Tibial artery (tissue), 4 donors: ENCODE data around the gene THTPA.
"Not testable (repeated sequence)": the region's sequence is repeated elsewhere in the genome, so short reads cannot be mapped to it uniquely, and the experiment has no call there.

Source experiments
- DNase-seq, 2 donors: peaks; one replicate each; pipeline ENCODE4 v3.0.0-alpha.2; 2019
- H3K27ac ChIP-seq, 2 donors: fragments of 200-600 bp; sonication (generic) in 1 of 2; 1 replicate in 1 of 2; 2 replicates in 1 of 2; pipeline ENCODE4 v1.5.1; 2018 to 2019; ENCODE audit warnings: mild to moderate bottlenecking in 1 of 2
- H3K27me3 ChIP-seq, 2 donors: fragments of 200-600 bp; sonication (generic) in 1 of 2; one replicate each; pipeline versions ENCODE4 v1.5.1 to v1.6.0; 2016 to 2019
- H3K36me3 ChIP-seq, 3 donors: fragments of 200-600 bp; sonication (generic) in 2 of 3; one replicate each; pipeline ENCODE4 v1.5.1; 2016 to 2019; ENCODE audit warnings: mild to moderate bottlenecking in 2 of 3
- H3K4me1 ChIP-seq, 4 donors: fragments of 200-600 bp; sonication (generic) in 2 of 4; 1 replicate in 3 of 4; 2 replicates in 1 of 4; pipeline ENCODE4 v1.5.1; 2016 to 2019
- H3K4me3 ChIP-seq, 2 donors: fragments of 200-600 bp; sonication (generic) in 1 of 2; 1 replicate in 1 of 2; 2 replicates in 1 of 2; pipeline ENCODE4 v1.5.1; 2018 to 2019; ENCODE audit warnings: mild to moderate bottlenecking in 2 of 2
- H3K9me3 ChIP-seq, 3 donors: fragments of 200-600 bp; sonication (generic) in 1 of 3; one replicate each; pipeline ENCODE4 v1.5.1; 2016 to 2019
- intact Hi-C: fragments of 100-400 bp; cut with DNase I; formaldehyde crosslinking; loops from one replicate; pipeline ENCODE4 v1.15.0; 2023; ENCODE audit warnings: low total_unique reads
- TF ChIP-seq, protein P1 (sequence below), 2 experiments: fragments of 200-600 bp in 1 of 2; fragments of 450-650 bp in 1 of 2; IDR thresholded peaks; one replicate each; pipeline ENCODE4 v1.5.1; 2017 to 2019; ENCODE audit warnings: antibody characterized with exemption in 2 of 2, mild to moderate bottlenecking in 1 of 2, moderate library complexity in 1 of 2

Gene THTPA

DNA sequence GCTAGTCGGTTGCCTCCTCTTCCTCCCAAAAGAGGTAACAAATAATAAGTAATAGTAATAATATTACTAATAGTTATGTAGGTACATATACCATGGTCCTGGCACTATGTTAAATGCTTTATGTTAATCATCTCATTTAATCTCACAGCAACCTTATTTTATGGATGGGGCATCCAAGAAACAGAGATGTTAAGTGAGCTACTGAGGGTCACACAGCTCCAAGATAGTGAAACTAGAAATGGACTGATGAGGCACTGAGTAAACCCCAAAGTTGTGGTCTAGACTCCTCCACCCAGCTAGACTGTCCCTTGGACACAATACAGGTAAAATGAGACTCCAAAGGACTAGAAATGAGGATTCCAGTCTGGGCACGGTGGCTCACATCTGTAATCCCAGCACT is 19.6 kb upstream of the THTPA start:
- TF ChIP-seq, protein P1, sequence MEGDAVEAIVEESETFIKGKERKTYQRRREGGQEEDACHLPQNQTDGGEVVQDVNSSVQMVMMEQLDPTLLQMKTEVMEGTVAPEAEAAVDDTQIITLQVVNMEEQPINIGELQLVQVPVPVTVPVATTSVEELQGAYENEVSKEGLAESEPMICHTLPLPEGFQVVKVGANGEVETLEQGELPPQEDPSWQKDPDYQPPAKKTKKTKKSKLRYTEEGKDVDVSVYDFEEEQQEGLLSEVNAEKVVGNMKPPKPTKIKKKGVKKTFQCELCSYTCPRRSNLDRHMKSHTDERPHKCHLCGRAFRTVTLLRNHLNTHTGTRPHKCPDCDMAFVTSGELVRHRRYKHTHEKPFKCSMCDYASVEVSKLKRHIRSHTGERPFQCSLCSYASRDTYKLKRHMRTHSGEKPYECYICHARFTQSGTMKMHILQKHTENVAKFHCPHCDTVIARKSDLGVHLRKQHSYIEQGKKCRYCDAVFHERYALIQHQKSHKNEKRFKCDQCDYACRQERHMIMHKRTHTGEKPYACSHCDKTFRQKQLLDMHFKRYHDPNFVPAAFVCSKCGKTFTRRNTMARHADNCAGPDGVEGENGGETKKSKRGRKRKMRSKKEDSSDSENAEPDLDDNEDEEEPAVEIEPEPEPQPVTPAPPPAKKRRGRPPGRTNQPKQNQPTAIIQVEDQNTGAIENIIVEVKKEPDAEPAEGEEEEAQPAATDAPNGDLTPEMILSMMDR (IDR thresholded peaks at IDR 0.05) = no peak
- Histone ChIP-seq H3K4me3 (no peak overlapping the region), H3K27me3 (no peaks in the 10 kb centered on the region), H3K27ac (no peak overlapping the region), H3K9me3 (no peaks in the 10 kb centered on the region), H3K36me3 (peaks cover 0 to 8% (median 0%) of the 10 kb centered on the region in 3 donors), H3K4me1 (no peaks in the 10 kb centered on the region)
- no peak for DNase-seq
- intact Hi-C loops = no loop called here

DNA sequence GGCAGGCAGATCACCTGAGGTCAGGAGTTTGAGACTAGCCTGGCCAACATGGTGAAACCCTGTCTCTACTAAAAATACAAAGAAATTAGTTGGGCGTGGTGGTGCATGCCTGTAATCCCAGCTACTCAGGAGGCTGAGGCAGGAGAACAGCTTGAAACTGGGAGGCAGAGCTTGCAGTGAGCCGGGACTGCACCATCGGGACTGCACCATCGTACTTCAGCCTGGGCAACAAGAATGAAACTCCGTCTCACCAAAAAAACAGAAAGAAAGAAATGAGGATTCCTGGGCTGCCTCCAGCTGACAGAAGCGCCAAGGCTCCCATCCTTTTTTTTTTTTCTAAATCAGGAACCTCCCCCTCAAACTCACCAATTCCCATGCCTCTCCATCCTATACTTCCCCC is 19.2 kb upstream of the THTPA start:
- DNase-seq, H3K36me3 ChIP-seq, intact Hi-C loops, H3K27ac ChIP-seq, H3K4me1 ChIP-seq, H3K9me3 ChIP-seq, H3K4me3 ChIP-seq, H3K27me3 ChIP-seq: not testable (repeated sequence)

DNA sequence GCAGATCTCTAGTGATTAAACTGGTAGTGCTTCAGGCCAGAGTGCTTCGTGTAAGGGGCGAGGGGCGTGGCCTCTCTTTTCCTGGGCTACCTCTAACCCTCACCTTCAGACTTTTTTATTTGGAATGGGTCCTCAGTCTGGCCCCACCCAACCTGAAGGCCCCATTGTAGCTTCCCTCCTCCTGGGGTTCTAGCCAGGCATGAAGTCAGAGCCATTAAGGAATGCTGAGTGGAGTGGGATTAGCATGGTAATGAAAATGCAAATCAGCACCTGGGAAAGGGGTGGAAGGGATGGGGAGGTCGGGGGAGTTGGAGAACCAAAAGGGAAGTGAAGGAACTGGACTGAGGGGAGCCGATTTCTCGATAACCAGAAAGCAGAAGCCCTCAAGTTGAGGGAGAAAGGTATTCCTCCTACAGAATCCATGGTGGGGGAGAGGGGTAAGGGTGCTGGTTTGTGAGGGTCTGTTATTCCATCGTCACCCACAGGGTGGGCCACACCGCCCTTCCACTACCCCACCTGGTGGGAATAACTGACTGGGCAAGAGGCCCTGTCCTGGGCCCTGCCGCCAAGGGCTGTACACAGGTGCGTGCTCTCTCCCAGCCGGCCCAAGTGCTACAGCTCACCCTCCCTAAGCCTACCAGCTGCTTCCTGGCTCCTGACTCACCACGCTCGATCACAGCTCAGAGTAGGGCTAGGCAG is 18.6 kb upstream of the THTPA start:
- Histone ChIP-seq H3K4me3 (no peak overlapping the region), H3K27me3 (no peaks in the 10 kb centered on the region), H3K9me3 (no peaks in the 10 kb centered on the region), H3K36me3 (peaks cover 0 to 8% (median 0%) of the 10 kb centered on the region in 3 donors), H3K27ac (no peak overlapping the region), H3K4me1 (no peaks in the 10 kb centered on the region)
- no peak for DNase-seq
- intact Hi-C loops = no loop called here
- TF ChIP-seq, protein P1 (IDR thresholded peaks at IDR 0.05) = no peak

DNA sequence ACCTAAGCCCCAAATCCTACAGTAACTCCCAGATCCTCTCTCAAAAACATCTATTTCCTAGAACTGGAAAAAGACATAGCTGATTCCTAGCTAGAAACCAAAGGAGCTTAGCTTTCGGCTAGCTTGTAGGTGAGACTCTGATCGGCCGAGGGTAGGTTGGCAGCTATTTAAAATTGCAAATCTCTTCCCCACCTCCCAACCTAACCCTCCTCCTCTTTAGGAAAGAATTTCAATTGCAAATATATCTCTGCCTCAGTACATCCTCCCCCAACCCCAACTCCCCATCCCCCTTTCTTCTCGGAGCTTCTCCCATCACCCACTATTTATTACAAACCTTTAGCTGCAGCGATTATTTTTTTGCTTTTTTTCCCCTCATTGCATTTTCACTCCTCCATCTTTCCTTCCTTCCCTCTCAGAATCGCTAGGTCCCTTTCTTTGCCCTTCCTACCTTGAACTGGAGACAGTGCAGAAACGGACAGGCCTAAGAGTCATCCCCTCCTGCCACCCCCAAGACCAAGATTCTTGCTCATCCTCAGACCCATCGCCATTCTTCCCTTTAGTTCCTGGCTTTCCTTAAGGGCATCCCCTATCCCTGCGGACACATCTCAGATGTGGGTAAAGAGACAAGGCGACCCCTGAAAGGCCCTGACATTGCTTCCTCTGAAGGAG is 17.9 kb upstream of the THTPA start:
- no peak for DNase-seq
- Histone ChIP-seq H3K36me3 (peaks cover 0 to 8% (median 0%) of the 10 kb centered on the region in 3 donors), H3K9me3 (no peaks in the 10 kb centered on the region), H3K4me3 (no peak overlapping the region), H3K4me1 (no peaks in the 10 kb centered on the region), H3K27me3 (no peaks in the 10 kb centered on the region), H3K27ac (no peak overlapping the region)
- intact Hi-C loops = no loop called here
- TF ChIP-seq, protein P1 (IDR thresholded peaks at IDR 0.05) = no peak

DNA sequence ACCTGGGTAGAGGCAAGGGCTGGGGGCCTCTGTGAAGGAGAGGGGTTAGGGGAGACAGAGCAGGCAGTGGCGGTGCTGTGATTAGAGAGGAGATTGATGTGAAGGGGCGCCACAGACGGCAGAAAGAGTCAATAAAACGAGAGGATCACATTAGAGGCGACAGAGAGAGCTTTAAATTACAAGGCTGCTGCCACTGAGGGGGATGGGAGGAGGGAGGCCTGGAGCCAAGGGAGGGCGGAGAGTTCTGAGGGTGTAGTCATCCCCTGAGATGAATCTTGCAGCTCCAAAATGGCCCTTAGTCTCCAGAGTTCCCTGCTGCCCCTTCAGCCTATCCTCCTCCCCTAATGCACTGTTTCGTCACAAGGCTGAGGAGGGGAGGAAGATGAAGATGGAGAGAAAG is 17.3 kb upstream of the THTPA start:
- peaks cover 0 to 8% (median 0%) of the 10 kb centered on the region in 3 donors for H3K36me3 ChIP-seq
- no peaks in the 10 kb centered on the region for H3K9me3 ChIP-seq
- no peak overlapping the region for H3K4me3 ChIP-seq
- H3K4me1 ChIP-seq = no peaks in the 10 kb centered on the region
- TF ChIP-seq, protein P1 (IDR thresholded peaks at IDR 0.05) = no peak
- intact Hi-C loops = no loop called here
- DNase-seq = no peak
- no peak overlapping the region for H3K27ac ChIP-seq
- H3K27me3 ChIP-seq = no peaks in the 10 kb centered on the region
